ENCODE results near the gene CNGA3. TPM values are rescaled to one million over a fixed set of nuclear protein-coding genes. Genes with fewer than 3 reads are reported as not detected.
A peak's percentile ranks its signal among the peaks of the same experiment; 100 is the strongest.
"Not testable (repeated sequence)": the region's sequence is repeated elsewhere in the genome, so short reads cannot be mapped to it uniquely, and the experiment has no call there.

The CNGA3 gene
- total RNA-seq, 3 donors from 2014 or later, result under 0.01 to 0.15 TPM; not detected in 1

DNA sequence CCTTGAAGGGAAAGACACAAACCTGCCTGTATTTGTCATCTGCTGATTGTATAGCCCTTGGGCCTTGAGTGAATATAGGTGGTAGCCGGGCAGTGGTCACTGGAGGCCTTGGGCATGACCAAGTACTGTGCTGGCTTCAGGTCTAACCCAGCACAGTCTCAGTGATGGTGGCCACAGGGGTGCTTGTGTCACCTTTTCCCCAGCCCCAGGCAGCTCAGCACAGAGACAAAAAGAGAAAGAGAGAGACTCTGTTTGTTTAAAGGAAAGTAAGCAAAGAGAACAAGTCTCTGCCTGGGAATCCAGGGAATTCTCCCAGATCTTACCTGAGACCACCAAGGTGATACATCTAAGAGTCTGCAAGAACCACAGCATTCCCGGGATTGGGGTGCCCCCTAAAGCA lies 59.0 kb downstream of the CNGA3 start:
- H3K4me3 ChIP-seq, result no peak overlapping the region
- H3K27me3 ChIP-seq, result no peaks in the 10 kb centered on the region
- H3K9me3 ChIP-seq, result no peaks in the 10 kb centered on the region
- no peaks in the 10 kb centered on the region for H3K4me1 ChIP-seq
- H3K36me3 ChIP-seq, result no peaks in the 10 kb centered on the region
- intact Hi-C loops (cut with DNase I; ENCODE audit: low total_unique reads), result no loop called here
- no peak overlapping the region for H3K27ac ChIP-seq
- DNase-seq (ENCODE audit: low spot score in 2 of 2), result no peak
- no peak for TF ChIP-seq POLR2AphosphoS5 (IDR thresholded peaks at IDR 0.05)
- TF ChIP-seq, protein P1, sequence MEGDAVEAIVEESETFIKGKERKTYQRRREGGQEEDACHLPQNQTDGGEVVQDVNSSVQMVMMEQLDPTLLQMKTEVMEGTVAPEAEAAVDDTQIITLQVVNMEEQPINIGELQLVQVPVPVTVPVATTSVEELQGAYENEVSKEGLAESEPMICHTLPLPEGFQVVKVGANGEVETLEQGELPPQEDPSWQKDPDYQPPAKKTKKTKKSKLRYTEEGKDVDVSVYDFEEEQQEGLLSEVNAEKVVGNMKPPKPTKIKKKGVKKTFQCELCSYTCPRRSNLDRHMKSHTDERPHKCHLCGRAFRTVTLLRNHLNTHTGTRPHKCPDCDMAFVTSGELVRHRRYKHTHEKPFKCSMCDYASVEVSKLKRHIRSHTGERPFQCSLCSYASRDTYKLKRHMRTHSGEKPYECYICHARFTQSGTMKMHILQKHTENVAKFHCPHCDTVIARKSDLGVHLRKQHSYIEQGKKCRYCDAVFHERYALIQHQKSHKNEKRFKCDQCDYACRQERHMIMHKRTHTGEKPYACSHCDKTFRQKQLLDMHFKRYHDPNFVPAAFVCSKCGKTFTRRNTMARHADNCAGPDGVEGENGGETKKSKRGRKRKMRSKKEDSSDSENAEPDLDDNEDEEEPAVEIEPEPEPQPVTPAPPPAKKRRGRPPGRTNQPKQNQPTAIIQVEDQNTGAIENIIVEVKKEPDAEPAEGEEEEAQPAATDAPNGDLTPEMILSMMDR (IDR thresholded peaks at IDR 0.05), result no peak
- TF ChIP-seq POLR2A (IDR thresholded peaks at IDR 0.05), result no peak

GRCh38 chr2:98408155-98408554 lies 61.9 kb downstream of the CNGA3 start:
- Histone ChIP-seq H3K9me3 (no peaks in the 10 kb centered on the region), H3K27ac (no peak overlapping the region), H3K27me3 (no peaks in the 10 kb centered on the region), H3K36me3 (no peaks in the 10 kb centered on the region), H3K4me3 (no peak overlapping the region), H3K4me1 (no peaks in the 10 kb centered on the region)
- TF ChIP-seq POLR2AphosphoS5 (IDR thresholded peaks at IDR 0.05) (no peak), POLR2A (IDR thresholded peaks at IDR 0.05) (no peak)
- TF ChIP-seq, protein P1 (IDR thresholded peaks at IDR 0.05), result no peak
- DNase-seq (ENCODE audit: low spot score in 2 of 2), result no peak
- intact Hi-C loops (cut with DNase I; ENCODE audit: low total_unique reads), result no loop called here

- Histone ChIP-seq H3K27me3 (no peaks in the 10 kb centered on the region), H3K9me3 (peaks cover 4 to 6% of the 10 kb centered on the region in 2 donors), H3K4me1 (no peaks in the 10 kb centered on the region), H3K36me3 (no peaks in the 10 kb centered on the region), H3K4me3 (no peak overlapping the region), H3K27ac (no peak overlapping the region)
- DNase-seq (ENCODE audit: low spot score in 2 of 2), result no peak
- TF ChIP-seq, protein P1 (IDR thresholded peaks at IDR 0.05), result peak; percentile 13 to 35 (median 33)
- no peak for TF ChIP-seq POLR2AphosphoS5 (IDR thresholded peaks at IDR 0.05)
- TF ChIP-seq POLR2A (IDR thresholded peaks at IDR 0.05), result no peak
- intact Hi-C loops (cut with DNase I; ENCODE audit: low total_unique reads), result no loop called here
Observed at GRCh38 chr2:98412751-98413458, 66.6 kb downstream of the CNGA3 start.

GRCh38 chr2:98414246-98414645 lies 68.0 kb downstream of the CNGA3 start:
- intact Hi-C loops (cut with DNase I; ENCODE audit: low total_unique reads); H3K4me1 ChIP-seq; H3K9me3 ChIP-seq; H3K36me3 ChIP-seq; H3K4me3 ChIP-seq; DNase-seq (ENCODE audit: low spot score in 2 of 2); H3K27ac ChIP-seq; H3K27me3 ChIP-seq: not testable (repeated sequence)

GRCh38 chr2:98415719-98416248 lies 69.5 kb downstream of the CNGA3 start:
- intact Hi-C loops (cut with DNase I; ENCODE audit: low total_unique reads); H3K27ac ChIP-seq; H3K4me1 ChIP-seq; H3K27me3 ChIP-seq; DNase-seq (ENCODE audit: low spot score in 2 of 2); H3K36me3 ChIP-seq; H3K4me3 ChIP-seq; H3K9me3 ChIP-seq: not testable (repeated sequence)

GRCh38 chr2:98416383-98417159 lies 70.3 kb downstream of the CNGA3 start:
- H3K36me3 ChIP-seq, result no peaks in the 10 kb centered on the region
- peaks cover 4 to 6% of the 10 kb centered on the region in 2 donors for H3K9me3 ChIP-seq
- no peak overlapping the region for H3K27ac ChIP-seq
- intact Hi-C loops (cut with DNase I; ENCODE audit: low total_unique reads), result no loop called here
- H3K27me3 ChIP-seq, result no peaks in the 10 kb centered on the region
- DNase-seq (ENCODE audit: low spot score in 2 of 2), result no peak
- no peak for TF ChIP-seq POLR2AphosphoS5 (IDR thresholded peaks at IDR 0.05)
- no peak for TF ChIP-seq POLR2A (IDR thresholded peaks at IDR 0.05)
- TF ChIP-seq, protein P1 (IDR thresholded peaks at IDR 0.05), result no peak
- H3K4me1 ChIP-seq, result no peaks in the 10 kb centered on the region
- no peak overlapping the region for H3K4me3 ChIP-seq

Measured in breast epithelium (tissue), 4 donors.